OCI-LY7 (cell line): ENCODE measurements around the gene SRL. TPM values are rescaled to one million over a fixed set of nuclear protein-coding genes. Genes with fewer than 3 reads are reported as not detected.
"Not testable (repeated sequence)": the region's sequence is repeated elsewhere in the genome, so short reads cannot be mapped to it uniquely, and the experiment has no call there.

Experiments
- BruUV-seq: library from RNA; stranded (reverse); fragments of 400-500 nt; replicated peaks from 2 replicates; lab custom pipeline; 2021; lab: Mats Ljungman, UMichigan
- CTCF ChIA-PET: fragments of 300-600 bp; sonication (Branson Sonifier 250); formaldehyde crosslinking; loops from one replicate; lab custom pipeline; 2022; ENCODE audit warnings: antibody characterized with exemption; ENCODE audit not compliant: unreplicated experiment; lab: Charles Lee
- POLR2A ChIA-PET: fragments of 300-600 bp; sonication (Branson Sonifier 250); formaldehyde crosslinking; loops from one replicate; lab custom pipeline; 2022; ENCODE audit warnings: antibody characterized with exemption; lab: Charles Lee
- DNase-seq: peaks from one replicate; pipeline ENCODE4 v3.0.0-alpha.2; 2015; ENCODE audit warnings: low spot score
- H2AFZ ChIP-seq: fragments of 200-600 bp; sonication (generic), shearing (Covaris generic); 2 replicates; pipeline ENCODE4 v1.6.1; 2014; ENCODE audit warnings: mild to moderate bottlenecking, antibody characterized with exemption, low read length, moderate library complexity
- H3K27ac ChIP-seq: fragments of 200-600 bp; sonication (generic); 2 replicates; pipeline ENCODE4 v1.5.1; 2014; ENCODE audit warnings: mixed run types, low read depth, mild to moderate bottlenecking, moderate library complexity, low read length, inconsistent platforms; ENCODE audit not compliant: poor library complexity, severe bottlenecking
- H3K36me3 ChIP-seq: fragments of 200-600 bp; sonication (generic); 2 replicates; pipeline ENCODE4 v1.6.1; 2014; ENCODE audit warnings: mild to moderate bottlenecking, antibody characterized with exemption, low read length, moderate library complexity, mixed read lengths; ENCODE audit not compliant: insufficient read depth
- H3K4me1 ChIP-seq: fragments of 200-600 bp; sonication (generic); 2 replicates; pipeline ENCODE4 v1.5.1; 2014; ENCODE audit warnings: mild to moderate bottlenecking, low read length; ENCODE audit not compliant: insufficient read depth, poor library complexity, severe bottlenecking
- H3K4me2 ChIP-seq: fragments of 200-600 bp; sonication (generic); 2 replicates; pipeline ENCODE4 v1.6.1; 2014; ENCODE audit warnings: mild to moderate bottlenecking, low read length
- H3K4me3 ChIP-seq: fragments of 200-600 bp; sonication (generic); 2 replicates; pipeline ENCODE4 v1.5.1; 2014; ENCODE audit warnings: mild to moderate bottlenecking, low read depth, low read length; ENCODE audit not compliant: poor library complexity, severe bottlenecking
- H3K79me2 ChIP-seq: fragments of 200-600 bp; sonication (generic); 2 replicates; pipeline ENCODE4 v1.6.1; 2016; ENCODE audit warnings: low read depth, mild to moderate bottlenecking, low read length, moderate library complexity, mixed read lengths; ENCODE audit not compliant: insufficient read depth
- H3K9me2 ChIP-seq: fragments of 200-600 bp; sonication (generic); 2 replicates; pipeline ENCODE4 v1.6.1; 2016; ENCODE audit warnings: mild to moderate bottlenecking, low read length, mixed read lengths; ENCODE audit not compliant: insufficient read depth
- H3K9me3 ChIP-seq: fragments of 200-600 bp; sonication (generic); 2 replicates; pipeline ENCODE4 v1.6.1; 2014; ENCODE audit warnings: mild to moderate bottlenecking, mixed run types, low read length, mixed read lengths
- H4K20me1 ChIP-seq: fragments of 200-600 bp; sonication (generic); 2 replicates; pipeline ENCODE4 v1.6.1; 2014; ENCODE audit warnings: mild to moderate bottlenecking, antibody characterized with exemption, low read length, moderate library complexity, mixed read lengths; ENCODE audit not compliant: insufficient read depth
- CTCF ChIP-seq: fragments of 200-600 bp; sonication (generic); conservative IDR thresholded peaks from 2 replicates; pipeline ENCODE4 v1.5.1; 2014; ENCODE audit warnings: mild to moderate bottlenecking, antibody characterized with exemption, low read length, moderate library complexity, mixed read lengths
- EZH2phosphoT487 ChIP-seq: fragments of 200-600 bp; sonication (generic); IDR thresholded peaks from 2 replicates; pipeline ENCODE4 v1.6.1; 2018; ENCODE audit warnings: low read depth, borderline replicate concordance, mild to moderate bottlenecking, mixed run types, antibody characterized with exemption, low read length, moderate library complexity, mixed read lengths
- intact Hi-C: fragments of 100-400 bp; cut with micrococcal nuclease; formaldehyde crosslinking; loops from one replicate; pipeline ENCODE4 v1.10.0; 2022; ENCODE audit not compliant: unreplicated experiment
- total RNA-seq, 2 experiments: library from RNA; depleted of rRNA in 1 of 2; stranded (reverse); fragments of >200 nt in 1 of 2; shearing (Covaris generic) in 1 of 2; gene quantifications; 2 replicates each; pipeline ENCODE4 v1.2.3, GENCODE V29; 2014 to 2022

The SRL gene
- total RNA-seq, 2 experiments from 2014 or later, result not detected

- Histone ChIP-seq H3K9me3 (no peaks in the 10 kb centered on the region), H3K4me2 (no peak overlapping the region), H3K4me3 (no peak overlapping the region), H4K20me1 (no peaks in the 10 kb centered on the region), H2AFZ (no peak overlapping the region), H3K4me1 (peaks cover 2% of the 10 kb centered on the region), H3K9me2 (no peaks in the 10 kb centered on the region), H3K27ac (no peak overlapping the region), H3K36me3 (peaks cover 72% of the 10 kb centered on the region), H3K79me2 (peaks cover under 1% of the 10 kb centered on the region; the same call in 1 of the 2 replicates)
- intact Hi-C loops, result no loop called here
- TF ChIP-seq EZH2phosphoT487 (no peak), CTCF (no peak)
- no peak for DNase-seq
- ChIA-PET POLR2A (no interaction called here), CTCF (no interaction called here)
- no TSS peak for BruUV-seq
Observed at GRCh38 chr16:4257646-4258556, 16.0 kb upstream of the SRL start.

GRCh38 chr16:4253394-4254150 lies 11.7 kb upstream of the SRL start:
- H3K79me2 ChIP-seq, result 0 out of 2 replicates have a peak, but pooled peaks cover 5% of the 10 kb centered on the region
- peak overlapping the region; percentile 58 for H3K4me2 ChIP-seq
- H3K9me3 ChIP-seq, result no peaks in the 10 kb centered on the region
- H3K36me3 ChIP-seq, result peaks cover 28% of the 10 kb centered on the region
- H4K20me1 ChIP-seq, result no peaks in the 10 kb centered on the region
- TSS peak; percentile 62 for BruUV-seq
- POLR2A ChIA-PET, result interaction anchor here (0.5 to 1.5 kb wide), 5 partner anchors 8 to 1052 kb away, joined by 3 to 6 read pairs (median 4); no protein-coding TSS in a partner anchor
- peak overlapping the region; percentile 19 for H3K27ac ChIP-seq
- intact Hi-C loops, result loop anchor here (1.0 to 5.0 kb wide), 2 partner anchors 18 to 136 kb away; partner anchors contain the start of gene ADCY9
- DNase-seq, result peak; percentile 100
- CTCF ChIA-PET, result interaction anchor here (0.6 to 1.6 kb wide), 4 partner anchors 10 to 97 kb away, joined by 3 to 4 read pairs (median 3); no protein-coding TSS in a partner anchor
- peak overlapping the region; percentile 71 for H3K4me3 ChIP-seq
- peaks cover 15% of the 10 kb centered on the region for H3K4me1 ChIP-seq
- H2AFZ ChIP-seq, result peak overlapping the region; percentile 39; the same call in 1 of the 2 replicates
- no peaks in the 10 kb centered on the region for H3K9me2 ChIP-seq
- TF ChIP-seq CTCF, result no peak
- TF ChIP-seq EZH2phosphoT487, result no peak

GRCh38 chr16:4253012-4253393 lies 11.1 kb upstream of the SRL start:
- H3K36me3 ChIP-seq, result peaks cover 23% of the 10 kb centered on the region
- ChIA-PET POLR2A (interaction anchor here (0.9 to 1.5 kb wide), 4 partner anchors 8 to 59 kb away, joined by 4 to 6 read pairs (median 4); no protein-coding TSS in a partner anchor), CTCF (interaction anchor here (1.2 to 1.6 kb wide), 2 partner anchors 10 to 74 kb away, joined by 3 read pairs; no protein-coding TSS in a partner anchor)

More at GRCh38 chr16:4253012-4253393, 11.1 kb upstream of the SRL start:
- Histone ChIP-seq H3K4me3 (peak overlapping the region; percentile 71), H3K4me2 (peak overlapping the region; percentile 58), H2AFZ (peak overlapping the region; percentile 39; the same call in 1 of the 2 replicates), H3K4me1 (peaks cover 15% of the 10 kb centered on the region), H3K27ac (peak overlapping the region; percentile 19)
- intact Hi-C loops, result loop anchor here (5.0 kb wide), 1 partner anchor 136 kb away; the partner anchor contains the start of gene ADCY9
- BruUV-seq, DNase-seq, H4K20me1 ChIP-seq, H3K79me2 ChIP-seq, H3K9me3 ChIP-seq, H3K9me2 ChIP-seq: not testable (repeated sequence)
